ENCODE data around the gene LSAMP. TPM values are rescaled to one million over a fixed set of nuclear protein-coding genes. Genes with fewer than 3 reads are reported as not detected.

LSAMP gene
- total and polyA plus RNA-seq, 2 of the 8 experiments (the other 6 are each of a cell fraction or from before 2014, with no cell fraction given): 1.8 to 5.7 TPM

- no peak for TF ChIP-seq CHD7 (IDR thresholded peaks at IDR 0.05; ENCODE audit: insufficient replicate concordance, low read length)
Observed at GRCh38 chr3:116069024-116069423, 376.3 kb downstream of the LSAMP start (continued).

Data from H1 (cell line).